Inflammatory macrophage treated with lipopolysaccharide for 4 hours (primary cell): ENCODE measurements around the gene CRIP3.
A peak's percentile ranks its signal among the peaks of the same experiment; 100 is the strongest.
"Not testable (repeated sequence)": the region's sequence is repeated elsewhere in the genome, so short reads cannot be mapped to it uniquely, and the experiment has no call there.

Experiments used
- DNase-seq: peaks from one replicate; pipeline ENCODE4 v3.0.0-alpha.2; 2020

The CRIP3 gene, protein sequence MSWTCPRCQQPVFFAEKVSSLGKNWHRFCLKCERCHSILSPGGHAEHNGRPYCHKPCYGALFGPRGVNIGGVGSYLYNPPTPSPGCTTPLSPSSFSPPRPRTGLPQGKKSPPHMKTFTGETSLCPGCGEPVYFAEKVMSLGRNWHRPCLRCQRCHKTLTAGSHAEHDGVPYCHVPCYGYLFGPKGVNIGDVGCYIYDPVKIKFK

DNA sequence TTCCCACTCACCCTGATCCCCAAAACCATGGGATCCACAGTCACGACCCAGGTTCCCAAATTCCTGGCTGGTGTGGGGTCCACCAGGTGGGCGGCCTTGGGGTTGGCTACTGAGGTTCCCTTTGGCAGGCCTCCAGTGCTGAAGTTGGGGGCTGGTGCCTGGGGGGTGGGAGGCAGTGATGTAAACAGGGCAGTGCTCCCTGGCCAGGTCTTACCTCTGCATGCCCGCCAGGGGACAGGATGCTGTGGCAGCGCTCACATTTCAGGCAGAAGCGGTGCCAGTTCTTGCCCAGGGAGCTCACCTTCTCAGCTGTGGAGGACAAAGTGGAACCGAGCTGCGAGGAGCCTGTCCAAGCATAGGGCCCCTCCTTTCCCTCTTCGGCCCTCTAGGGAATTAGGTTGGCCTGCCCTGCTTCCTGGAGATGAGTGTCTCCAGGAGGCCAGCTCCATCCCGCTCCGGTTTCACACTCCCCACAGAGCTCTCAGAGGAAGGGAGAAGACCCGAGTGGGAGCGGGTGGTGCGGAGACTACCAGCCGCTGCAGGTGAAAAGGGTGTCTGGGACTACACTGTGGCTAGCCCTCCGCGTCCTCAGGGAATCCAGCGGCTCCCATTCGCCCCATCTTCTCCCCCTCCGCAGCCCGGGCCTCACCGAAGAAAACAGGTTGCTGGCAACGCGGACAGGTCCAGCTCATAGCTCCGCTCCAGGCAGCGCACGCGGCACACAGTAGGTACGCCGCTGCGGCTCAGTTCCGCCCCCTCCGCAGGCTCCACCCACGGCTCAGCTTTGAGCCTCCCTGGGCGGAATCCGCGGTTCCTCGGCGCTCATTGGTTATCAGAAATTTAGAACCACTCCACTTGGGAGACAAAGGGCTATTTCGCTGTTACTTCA is at the start of gene CRIP3:
Gene CRIP3 (minus strand): TSS at position 726 of the 889 bp plus-strand sequence. CDS start 34 bp downstream, at position 692.
- no peak for DNase-seq

DNA sequence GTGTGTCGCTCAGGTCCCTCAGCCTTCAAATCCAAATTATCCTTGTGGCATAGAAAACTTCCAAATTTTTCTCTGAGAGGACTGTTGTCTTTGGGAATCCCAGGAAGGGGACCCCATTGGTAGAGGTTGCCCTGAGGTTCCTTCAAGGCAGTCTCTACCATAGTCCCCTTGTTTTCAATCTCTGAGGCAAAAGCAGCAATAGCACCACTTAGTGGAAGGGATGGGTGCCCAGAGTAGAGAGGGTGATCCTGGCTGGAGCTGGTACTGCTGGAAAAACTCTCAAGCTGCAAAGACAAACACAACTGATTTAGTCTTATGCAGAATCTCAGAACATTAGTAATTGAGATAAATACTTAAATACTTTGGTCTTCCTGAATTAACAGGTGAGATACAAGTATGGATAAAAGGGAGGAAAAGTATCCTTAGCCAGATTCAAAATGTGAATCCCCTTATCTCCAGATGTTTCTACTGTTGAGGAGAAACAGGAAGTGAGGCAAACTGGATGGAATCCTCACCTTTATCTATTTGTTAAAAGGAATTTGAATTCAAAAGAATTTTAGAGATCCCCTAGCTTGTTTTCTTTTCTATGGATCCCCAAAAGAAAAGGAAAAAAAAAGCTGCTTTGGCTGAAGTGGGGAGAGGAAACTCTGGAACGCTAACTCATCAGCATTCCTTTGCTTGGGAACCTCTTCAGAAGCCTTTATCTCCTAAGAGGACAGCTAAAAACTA is 47.4 kb upstream of the CRIP3 start:
- peak; percentile 11 for DNase-seq

DNA sequence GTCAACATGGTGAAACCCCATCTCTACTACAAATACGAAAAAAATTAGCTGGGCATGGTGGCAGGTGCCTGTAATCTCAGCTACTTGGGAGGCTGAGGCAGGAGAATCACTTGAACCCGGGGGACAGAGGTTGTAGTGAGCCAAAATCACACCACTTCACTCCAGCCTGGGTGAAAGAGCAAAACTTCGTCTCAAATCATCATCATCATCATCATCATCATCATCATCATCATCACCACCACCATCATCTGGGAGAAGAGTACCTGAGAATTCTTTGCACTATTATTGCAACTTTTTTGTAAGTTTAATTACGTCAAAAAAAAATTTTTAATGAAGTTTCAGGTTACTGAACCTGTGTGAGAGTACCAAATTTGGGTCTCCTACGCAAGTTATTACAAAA is 43.3 kb upstream of the CRIP3 start:
- DNase-seq = not testable (repeated sequence)

DNA sequence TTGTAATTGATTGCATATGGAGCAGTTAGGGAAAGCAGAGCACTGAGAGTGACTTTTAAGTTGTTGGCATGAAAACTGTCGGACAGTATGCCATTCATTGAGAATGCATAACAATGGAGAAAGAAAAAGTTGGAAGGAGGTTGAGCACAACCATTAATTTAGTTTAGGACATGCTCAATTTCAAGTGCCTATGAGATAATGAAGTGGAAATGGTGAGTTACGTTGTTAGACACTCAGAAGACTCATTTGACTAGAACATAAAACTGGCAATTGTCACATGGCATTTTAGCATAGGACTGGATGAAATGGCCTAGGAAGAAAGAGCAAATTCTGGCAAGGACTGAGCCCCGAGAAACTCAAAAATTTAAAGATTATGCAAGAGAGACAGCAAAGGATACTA is 38.8 kb upstream of the CRIP3 start:
- DNase-seq = no peak

DNA sequence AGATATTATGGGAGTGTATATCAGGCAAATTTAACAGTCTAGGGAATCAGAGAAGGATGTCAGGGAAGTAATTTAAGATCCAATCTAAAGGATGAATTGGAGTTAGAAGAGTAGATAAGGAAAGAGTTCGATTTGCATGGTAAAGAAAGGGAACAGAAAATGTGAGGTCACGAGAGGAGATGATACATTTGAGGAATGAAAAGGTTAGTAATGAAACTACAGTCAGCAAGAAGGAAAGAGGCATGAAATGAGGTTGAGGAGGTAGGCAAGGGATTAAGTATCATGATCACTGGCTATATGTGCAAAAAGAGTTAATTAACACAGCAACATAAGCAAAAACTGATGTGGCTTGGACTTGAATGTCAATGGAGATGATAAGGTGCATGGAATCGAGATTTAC is 38.4 kb upstream of the CRIP3 start:
- DNase-seq = no peak

DNA sequence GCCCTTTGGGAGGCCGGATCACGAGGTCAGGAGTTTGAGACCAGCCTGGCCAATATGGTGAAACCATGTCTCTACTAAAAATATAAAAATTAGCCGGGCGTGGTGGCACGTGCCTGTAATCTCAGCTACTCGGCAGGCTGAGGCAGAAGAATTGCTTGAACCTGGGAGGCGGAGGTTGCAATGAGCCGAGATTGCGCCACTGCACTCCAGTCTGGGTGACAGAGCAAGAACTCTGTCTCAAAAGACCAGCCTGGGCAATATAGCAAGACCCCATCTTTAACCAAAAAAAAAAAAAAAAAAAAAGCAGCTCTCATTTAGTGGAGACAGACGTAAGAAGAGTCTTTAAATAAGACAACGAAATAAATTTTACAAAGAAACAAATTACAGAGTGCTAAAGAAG is 37.6 kb upstream of the CRIP3 start:
- not testable (repeated sequence) for DNase-seq

DNA sequence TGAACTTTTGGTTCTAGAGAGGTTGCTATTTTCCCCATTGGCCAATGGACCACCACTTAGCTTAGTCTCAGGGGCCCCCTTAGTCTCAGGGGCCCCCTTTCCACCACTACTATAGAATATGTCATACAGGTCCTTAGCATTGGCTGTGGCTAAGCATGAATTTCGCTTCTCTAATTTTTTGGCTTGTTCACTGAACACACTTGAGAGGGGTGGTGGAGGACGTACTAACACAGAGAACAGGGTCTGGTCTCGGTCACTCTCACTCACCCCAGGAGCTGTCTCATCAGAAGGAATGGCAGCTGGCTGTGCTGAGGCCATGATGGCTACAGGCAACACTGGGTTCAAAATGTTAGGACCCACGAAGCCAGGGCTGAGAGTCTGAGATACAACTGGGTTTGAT is 30.5 kb upstream of the CRIP3 start:
- DNase-seq = no peak

DNA sequence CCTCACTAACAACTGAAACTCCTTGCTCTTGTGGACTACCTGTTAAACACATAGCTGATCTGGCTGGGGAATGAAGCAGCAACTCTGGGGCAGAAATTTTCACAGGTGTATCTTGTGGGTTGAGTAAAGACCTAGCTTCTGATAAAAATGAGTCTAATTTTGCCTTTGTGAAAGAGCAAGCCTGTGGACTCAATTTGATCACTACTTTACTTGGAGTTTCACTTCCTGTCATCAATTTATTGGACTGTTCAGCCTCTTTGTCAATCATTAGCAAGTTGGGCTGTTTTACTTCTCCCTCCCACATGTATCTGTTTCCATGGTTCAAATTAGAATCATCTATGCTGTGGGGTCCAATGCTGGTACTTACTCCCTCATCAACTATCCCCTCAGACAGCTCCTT is 29.6 kb upstream of the CRIP3 start:
- no peak for DNase-seq

DNA sequence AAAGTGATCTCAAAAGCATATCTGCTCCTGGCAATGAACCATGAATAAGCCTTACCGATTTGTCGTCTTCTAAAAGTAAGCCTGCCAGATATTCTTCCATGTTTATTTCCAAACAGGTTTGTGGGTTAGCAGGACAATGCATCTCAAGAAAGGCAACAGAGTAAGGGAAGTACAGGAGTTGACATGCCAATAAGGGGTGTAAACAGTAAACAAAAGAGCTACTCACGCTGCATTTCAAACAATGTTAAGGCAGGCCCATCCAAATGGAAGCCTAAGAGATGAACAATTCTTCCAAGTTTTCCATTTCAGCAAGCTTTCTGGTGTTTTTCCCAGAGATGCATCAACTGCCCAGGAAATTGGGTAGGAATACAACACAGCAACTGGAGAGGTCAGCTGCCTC is 27.8 kb upstream of the CRIP3 start:
- no peak for DNase-seq

DNA sequence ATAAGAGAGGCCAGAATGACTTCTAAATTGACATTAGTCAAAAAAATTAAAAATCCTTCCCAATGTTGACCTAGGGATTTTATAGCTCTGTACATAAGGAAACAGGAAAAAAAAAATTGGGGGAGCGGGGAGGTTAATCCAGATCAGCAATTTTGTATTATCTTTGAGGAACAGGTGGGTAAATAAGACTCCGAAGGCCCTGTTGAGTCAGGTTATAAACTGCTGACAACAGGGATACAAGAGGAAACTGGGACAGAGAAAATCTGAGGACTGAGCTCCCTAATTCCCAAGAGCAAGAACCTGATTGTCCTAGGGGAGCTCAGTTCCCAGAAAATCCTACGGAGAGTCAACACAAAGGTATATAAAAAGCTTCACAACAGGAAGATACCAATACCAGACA is 26.8 kb upstream of the CRIP3 start:
- DNase-seq = no peak

DNA sequence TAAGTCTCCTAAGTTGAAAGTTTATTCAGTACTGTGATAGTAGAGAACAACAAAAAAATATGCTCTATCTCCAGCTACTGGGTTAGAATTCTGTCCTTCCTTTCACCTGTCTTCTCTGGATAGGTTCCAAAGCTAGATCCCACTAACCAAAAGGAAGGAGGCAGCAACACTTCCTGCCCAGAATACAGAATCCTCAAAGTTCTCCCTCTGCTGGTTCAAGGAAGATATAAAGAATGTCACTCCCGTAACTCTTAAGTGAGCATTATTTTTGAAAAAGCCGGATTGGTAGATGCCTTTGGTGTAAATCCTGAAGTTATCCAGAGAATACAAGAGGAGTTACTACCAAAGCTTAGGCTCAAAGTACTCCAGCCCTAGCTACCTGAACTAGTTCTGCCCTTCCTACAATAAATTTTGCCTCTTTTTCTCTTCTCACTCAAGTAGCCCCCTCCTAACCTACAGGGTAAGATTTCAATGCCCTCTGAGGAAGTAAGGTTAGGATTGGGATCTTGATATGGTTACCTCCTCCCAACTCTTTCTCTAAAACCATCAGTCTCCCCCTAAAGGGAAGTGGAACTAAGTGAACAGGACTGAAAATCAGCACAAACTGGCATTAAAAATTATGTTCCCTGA is 26.0 kb upstream of the CRIP3 start:
- DNase-seq = peak; percentile 50

DNA sequence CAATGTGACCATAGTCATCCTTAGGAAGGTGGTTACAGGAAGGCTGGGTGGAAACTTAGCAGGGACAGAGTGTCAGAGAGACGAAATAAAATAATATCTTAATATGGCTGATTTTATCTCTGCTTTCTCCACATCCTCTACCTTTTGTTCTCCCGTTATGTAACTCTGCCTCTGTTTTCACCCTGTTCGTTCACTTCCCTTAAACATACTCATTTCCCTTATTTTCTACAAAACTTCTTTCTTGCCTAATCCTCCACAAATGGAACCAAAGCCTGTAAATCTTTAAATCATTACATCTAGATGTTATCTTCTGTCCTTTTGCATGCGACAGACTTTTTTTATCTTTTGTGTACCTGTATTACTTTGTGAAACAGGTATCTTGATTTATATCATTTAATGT is 23.3 kb upstream of the CRIP3 start:
- peak; percentile 78 for DNase-seq

DNA sequence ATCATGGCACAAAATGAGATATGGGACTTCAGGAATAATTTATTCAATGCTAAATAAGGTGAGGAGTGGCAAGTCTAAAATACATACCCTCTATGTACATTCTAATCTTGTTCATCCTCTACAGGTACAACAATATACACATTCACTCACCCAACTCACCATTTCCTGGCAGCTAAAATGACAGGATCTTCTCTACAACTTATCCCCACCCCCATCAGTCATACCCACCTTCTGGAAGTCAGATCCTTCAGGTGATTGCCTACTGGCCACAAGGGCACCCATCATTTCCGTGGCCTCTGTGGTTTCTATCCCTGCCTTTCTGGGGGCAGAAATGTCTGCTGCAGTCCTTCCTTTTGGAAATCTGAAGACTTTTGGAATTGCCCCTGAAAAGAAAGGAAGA is 22.8 kb upstream of the CRIP3 start:
- no peak for DNase-seq

DNA sequence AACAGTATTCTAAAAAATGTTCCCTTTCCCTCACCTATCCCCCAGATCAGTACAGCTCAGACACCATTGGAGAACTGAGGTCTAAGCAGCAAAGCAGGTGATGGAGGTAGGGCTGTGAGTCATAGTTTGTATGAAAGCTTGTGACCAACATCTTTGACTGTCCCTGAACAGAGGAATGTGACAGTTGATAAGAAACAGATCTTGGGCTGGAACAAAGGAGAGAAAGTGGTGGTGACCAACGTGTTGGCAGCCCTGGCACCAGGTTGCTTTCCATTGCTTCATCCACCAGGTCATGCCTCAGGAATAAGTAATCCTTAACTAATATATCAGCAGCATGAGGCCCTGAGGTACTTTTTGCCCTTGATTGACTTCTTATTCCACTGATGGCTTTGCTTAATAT is 19.9 kb upstream of the CRIP3 start:
- no peak for DNase-seq

DNA sequence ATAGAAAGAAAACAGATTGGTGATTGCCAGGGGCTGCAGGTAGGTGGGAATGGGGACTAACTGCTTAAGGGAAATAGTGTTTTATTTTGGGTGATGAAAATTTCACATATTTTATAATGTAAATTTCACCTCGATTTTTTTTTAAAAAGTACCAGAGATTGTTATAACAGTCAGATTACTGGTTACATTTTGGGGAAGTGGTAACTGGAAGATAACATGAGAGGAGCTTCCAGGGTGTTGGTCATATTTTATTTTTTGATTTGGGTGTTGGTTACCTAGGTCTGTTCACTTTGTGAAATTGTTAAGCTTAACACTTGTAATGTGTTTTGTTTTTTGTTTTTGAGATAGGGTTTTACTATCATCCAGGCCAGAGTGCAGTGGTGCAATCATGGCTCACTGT is 17.2 kb upstream of the CRIP3 start:
- no peak for DNase-seq

DNA sequence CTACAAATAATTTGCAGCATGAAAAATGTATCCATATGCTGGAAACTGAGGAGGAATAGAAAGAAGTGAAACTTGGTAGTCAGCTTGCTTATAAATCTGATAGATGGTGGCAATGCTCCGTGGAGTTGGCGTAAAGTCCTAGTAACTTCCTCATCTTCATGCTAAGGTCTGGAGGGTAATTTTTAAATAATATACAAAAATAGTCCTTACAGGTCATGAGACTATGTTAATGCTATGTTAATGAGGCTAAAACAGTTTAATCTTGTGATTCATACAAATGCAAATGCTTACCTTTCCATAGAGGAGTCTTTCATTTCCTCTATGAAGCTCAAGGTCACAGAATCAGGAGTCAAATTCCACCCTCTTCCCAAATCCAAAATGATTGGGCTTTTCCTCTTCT is 9.4 kb upstream of the CRIP3 start:
- peak; percentile 35 for DNase-seq

DNA sequence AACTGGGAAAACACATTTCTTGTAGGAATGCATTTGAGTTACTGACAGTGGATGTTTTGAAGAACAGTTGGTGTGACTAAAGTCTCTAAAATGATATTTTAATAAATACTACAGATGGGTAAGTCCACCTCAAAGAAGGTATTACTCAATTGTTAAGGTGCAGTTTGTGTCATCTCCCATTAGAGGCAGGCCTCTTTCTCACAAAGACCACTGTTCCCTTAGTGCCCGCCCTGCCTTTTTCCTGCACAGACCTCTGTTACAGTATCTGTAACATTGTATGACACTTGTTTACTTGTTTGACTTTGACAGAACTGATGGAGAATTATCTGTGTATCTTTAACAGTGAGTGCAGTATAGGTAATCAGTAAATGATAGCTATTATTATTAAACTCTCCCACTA is 5.2 kb upstream of the CRIP3 start:
- DNase-seq = no peak

DNA sequence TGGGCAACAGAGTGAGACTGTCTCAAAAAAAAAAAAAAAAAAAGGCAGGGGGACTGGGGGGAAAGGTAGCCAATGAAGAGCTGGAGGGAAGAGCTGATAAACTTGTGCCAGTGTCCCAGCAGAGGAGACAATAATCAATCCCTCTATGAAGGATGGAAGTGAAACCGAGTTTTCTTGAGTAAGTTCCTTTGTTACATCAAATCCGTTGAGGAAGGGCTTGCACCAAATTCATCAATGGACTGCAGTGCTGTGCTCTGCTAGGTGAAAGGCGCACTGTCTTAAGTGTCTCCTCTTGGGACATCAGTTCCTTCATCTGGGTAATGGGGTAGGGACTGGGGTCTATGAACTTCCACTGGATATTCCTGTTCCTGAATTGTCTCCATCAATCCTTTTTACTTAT is 3.0 kb upstream of the CRIP3 start:
- DNase-seq = peak; percentile 78

DNA sequence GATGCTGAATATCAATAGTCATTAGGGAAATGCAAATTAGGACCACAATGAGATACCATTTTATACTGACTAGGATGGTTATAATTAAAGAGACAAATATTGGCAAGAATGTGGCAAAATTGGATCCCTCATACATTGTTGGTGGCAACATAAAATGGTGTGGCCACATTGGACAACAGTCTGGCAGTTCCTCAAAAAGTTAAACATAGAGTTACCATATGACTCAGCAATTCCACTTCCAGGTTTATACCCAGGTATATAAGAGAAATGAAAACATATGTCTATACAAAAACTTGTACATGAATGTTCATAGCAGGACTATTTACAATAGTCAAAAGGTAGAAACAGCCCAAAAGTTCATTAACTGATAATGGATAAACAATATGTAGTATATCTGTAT is 2.0 kb upstream of the CRIP3 start:
- DNase-seq = peak; percentile 53

DNA sequence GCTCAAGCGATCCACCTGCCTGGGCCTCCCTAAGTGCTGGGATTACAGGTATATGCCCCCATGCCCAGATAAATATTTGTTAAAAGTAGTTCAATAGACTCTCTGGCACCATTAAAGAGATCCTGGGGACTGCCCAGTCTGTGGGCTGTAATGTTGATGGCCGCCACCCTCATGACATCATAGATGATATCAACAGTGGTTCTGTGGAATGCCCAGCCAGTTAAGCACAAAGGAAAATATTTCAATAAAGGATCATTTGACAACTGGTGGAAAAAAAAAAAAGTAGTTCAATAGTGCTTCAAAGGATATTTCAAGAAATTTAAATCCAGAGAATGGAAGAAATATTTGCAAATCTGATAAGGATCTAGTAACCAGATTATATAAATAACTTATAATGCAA is 1.5 kb upstream of the CRIP3 start:
- peak; percentile 59 for DNase-seq

DNA sequence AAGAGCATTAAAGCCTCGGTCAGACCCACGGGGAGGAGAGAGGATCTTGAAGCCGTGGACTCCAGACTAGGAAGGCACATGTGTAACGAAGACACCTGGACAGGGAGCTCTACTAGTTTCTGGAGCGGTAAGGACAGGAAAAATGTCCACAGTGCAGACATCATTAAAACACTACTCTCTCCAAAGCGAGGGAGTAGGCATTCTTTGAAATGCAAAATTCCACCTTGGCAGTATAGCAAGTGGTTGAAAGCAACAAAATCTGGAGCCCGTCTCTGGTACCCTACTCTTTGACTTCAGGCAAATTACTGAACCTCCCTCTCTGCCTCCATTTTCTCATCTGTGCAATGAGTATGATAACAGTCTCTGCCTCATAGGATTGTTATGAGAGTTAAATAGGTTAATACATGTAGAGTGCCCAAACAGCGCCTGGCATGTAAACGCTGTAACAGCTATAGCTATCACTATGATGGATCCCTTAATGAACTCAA is 408 bp upstream of the CRIP3 start:
- no peak for DNase-seq

DNA sequence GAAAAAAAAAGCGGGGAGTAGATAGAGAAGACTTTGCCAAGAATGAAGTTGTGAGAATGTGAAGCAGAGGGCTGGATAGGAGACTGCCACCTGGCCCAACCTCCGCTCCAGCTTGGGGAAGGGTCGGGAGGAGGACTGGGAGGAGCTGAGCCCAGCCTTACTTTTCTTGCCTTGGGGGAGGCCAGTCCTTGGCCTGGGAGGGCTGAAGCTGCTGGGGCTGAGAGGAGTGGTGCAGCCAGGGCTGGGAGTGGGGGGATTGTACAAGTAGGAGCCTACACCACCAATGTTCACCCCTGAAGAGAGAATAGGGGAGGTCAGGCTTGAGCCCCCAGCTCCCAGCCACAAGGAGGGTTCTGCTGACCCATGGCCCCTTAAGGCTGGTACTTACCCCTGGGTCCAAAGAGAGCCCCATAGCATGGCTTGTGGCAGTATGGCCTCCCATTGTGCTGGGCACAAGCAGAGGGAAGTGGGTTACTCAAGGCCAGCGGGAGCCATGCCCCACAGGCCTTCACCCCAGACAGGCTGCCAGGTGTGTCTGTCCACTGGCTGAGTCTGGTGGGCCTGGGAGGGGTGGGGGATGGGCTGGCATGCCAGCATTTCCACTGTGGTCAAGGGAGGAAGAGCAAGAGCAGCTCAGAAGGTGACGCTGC is 1.1 kb downstream of the CRIP3 start:
- no peak for DNase-seq

DNA sequence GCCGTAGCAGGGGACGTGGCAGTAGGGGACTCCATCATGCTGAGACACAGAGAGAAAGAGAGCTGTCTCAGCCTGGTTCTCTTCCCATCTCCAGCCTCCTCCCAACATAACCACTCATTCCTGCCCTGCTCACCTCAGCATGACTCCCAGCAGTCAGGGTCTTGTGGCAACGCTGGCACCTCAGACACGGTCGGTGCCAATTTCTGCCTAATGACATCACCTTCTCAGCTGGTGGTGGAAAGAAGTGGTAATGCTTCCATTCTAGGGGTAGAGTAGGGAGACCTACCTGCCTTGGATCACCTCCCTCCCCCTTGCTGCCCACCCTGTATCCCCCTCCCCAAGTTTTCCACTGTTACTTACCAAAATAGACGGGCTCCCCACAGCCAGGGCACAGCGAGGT is 2.5 kb downstream of the CRIP3 start:
- DNase-seq = no peak
